T-helper 1 cell treated with Interleukin-12 subunit alpha and Interleukin-12 subunit beta and Interleukin-4 antibody, amounts not matched to agents 30 ng/mL and 1 ng/mL, for 36 hours (primary cell): ENCODE results near the gene CCK. TPM values are rescaled to one million over a fixed set of nuclear protein-coding genes. Genes with fewer than 3 reads are reported as not detected.

Source experiments
- intact Hi-C: fragments of 100-400 bp; cut with micrococcal nuclease; formaldehyde crosslinking; loops from one replicate; pipeline ENCODE4 v1.15.1; 2024
- total RNA-seq: library from RNA; stranded (reverse); gene quantifications from 2 replicates; pipeline ENCODE4 v1.2.3, GENCODE V29; 2022

CCK gene
- total RNA-seq, 1 donor from 2014 or later: not detected

GRCh38 chr3:42269647-42270046 is 3.7 kb upstream of the CCK start:
- intact Hi-C loops: no loop called here

DNA sequence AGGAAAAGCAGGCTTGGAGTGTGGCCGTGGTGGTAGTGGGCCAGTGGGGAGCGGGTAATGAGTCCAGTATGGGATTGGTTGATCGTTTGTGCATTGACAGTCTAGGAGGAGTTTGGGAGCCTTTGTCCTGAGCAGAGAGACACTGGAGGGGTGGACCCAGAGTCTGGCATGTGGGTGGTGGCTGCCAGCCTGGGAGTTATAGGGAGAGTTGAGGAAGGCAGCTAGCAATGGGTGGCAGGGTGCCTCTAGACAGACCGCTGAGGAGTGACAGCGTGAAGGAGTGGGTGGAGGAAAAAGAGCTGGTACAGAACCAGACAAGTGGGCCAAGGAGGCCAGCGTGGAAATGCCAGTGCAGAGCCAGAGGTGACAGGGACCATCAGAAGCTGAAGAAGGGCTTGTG is 1.9 kb upstream of the CCK start:
- intact Hi-C loops: no loop called here

- intact Hi-C loops: no loop called here
These were observed 660 bp downstream of the CCK start for GRCh38 chr3:42265059-42265991.

- intact Hi-C loops: no loop called here
These were observed 1.5 kb downstream of the CCK start for GRCh38 chr3:42264399-42265058.

- intact Hi-C loops: no loop called here
These were observed 2.3 kb downstream of the CCK start for GRCh38 chr3:42263354-42264346.

DNA sequence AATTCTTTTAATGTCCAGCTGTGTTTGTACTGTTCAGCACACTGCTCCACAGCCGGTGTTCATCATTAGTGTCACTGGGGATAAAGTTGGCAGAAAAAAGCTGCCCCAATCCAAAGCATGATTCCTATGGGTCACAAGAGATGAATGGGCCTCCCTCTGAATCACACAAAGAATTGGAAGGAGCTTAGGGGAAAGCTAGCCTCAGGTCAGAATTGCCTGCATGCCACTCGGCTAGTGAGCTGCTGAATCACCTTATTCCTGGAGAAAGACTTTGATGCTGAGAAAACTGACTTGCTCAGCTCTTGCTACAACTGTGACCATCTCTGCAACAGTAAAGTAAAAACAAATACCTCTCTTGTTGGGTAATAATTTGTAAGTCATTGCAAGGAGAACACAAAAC is 3.5 kb downstream of the CCK start:
- intact Hi-C loops: no loop called here

GRCh38 chr3:42257007-42257406 is 9.0 kb downstream of the CCK start:
- intact Hi-C loops: no loop called here

DNA sequence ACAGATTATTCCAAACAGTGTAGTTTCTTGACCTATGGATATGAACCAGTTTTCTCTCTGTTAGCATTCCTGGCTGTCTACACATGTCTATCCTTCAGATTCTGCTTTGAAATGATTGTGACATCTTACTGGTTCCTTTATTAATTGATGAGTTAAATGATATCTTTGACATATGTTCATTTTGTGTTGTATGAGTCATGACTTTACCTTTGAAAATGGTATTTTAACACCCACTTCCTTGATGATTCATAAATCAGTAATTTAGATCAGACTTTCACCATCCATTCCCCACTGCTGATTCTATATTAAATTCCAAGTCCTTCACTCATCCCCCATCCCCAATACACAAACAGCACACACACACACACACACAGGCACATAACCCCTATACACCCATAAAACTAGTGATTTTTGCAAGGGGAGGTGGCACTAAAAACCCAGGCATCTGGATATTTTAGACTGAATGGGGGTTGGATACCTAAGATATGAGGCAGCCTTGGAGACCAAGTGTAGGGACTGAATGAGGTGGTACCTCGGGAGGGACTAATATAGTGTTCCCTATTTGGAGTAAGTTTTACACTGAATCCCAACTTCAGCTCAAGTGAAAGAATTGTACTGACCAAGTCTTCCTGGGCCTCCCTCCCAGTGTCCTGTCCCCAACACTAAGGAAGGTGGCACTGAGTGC is 9.7 kb downstream of the CCK start:
- intact Hi-C loops: no loop called here

DNA sequence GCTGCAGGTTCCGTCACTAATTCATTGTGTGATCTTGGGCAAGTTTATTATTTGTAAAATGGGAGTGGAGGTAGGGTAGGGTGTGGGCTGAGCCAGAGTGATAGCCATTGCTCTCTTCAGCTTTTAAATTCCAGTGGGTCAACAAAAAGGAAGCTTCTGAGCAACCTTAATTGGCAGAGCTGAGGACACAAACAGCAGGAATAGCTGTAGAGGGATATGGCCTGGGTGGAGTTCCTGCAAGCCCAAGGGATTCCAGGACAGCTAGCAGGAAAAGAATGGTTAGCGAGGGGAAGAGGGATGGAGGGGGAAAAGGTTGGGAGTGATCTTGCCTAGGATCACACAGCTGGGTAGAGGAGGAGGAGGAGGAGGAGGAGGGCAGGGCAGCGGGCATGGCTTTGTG is 11.4 kb downstream of the CCK start:
- intact Hi-C loops: no loop called here

- intact Hi-C loops: no loop called here
These were observed 15.2 kb downstream of the CCK start for GRCh38 chr3:42250761-42251160.

- intact Hi-C loops: loop anchor here (1.0 kb wide), 4 partner anchors 196 to 497 kb away; no protein-coding TSS in a partner anchor
These were observed 18.4 kb downstream of the CCK start for GRCh38 chr3:42247576-42248027.

GRCh38 chr3:42246091-42246490 is 19.9 kb downstream of the CCK start:
- intact Hi-C loops: no loop called here

GRCh38 chr3:42236611-42237010 is 29.4 kb downstream of the CCK start:
- intact Hi-C loops: no loop called here

DNA sequence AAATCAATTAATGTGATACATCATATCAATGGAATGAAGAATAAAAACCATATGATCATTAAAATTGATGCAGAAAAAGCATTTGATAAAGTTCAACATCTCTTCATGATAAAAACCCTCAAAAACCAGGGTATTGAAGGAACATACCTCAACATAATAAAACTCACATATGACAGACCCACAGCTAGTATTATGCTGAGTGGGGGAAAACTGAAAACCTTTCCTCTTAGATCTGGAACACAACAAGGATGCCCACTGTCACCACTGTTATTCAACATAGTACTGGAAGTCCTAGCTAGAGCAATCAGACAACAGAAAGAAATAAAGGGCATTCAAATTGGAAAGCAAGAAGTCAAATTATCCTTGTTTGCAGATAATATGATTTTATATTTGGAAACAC is 30.5 kb downstream of the CCK start:
- intact Hi-C loops: no loop called here

DNA sequence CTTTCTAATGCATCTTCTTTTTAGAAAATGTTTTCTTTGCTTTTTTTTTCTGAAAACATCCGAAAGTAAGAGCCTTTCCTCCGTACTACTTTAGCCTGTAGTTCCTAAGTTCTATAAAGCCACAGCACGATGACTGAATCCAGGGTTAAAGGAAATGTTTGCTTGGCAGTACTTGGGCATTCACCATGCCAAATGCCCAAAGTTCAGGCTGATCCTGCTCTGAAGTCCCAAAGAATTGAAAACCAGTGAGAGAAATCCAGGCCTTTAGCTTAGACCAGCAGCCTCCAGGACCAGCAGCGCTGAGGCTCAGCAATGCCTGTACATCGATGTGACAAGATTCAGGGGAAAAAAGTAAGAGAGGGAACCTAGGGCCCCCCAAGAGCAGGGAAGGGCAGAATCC is 35.1 kb downstream of the CCK start:
- intact Hi-C loops: loop anchor here (1.0 kb wide), 1 partner anchor 213 kb away; no protein-coding TSS in a partner anchor

- intact Hi-C loops: loop anchor here (1.0 kb wide), 1 partner anchor 214 kb away; no protein-coding TSS in a partner anchor
These were observed 35.9 kb downstream of the CCK start for GRCh38 chr3:42229942-42230688.

- intact Hi-C loops: no loop called here
These were observed 36.6 kb downstream of the CCK start for GRCh38 chr3:42229266-42229941.

- intact Hi-C loops: loop anchor here (1.0 kb wide), 1 partner anchor 110 kb away; no protein-coding TSS in a partner anchor
These were observed 37.2 kb downstream of the CCK start for GRCh38 chr3:42228796-42229195.
